ENCODE data around the gene DEDD2. TPM values are rescaled to one million over a fixed set of nuclear protein-coding genes. Genes with fewer than 3 reads are reported as not detected.

DEDD2 gene
- total and polyA plus RNA-seq, 2 donors (not counting 3 experiments of a cell fraction or from before 2014, with no cell fraction given): 19.5 to 34.8 TPM

- Histone ChIP-seq H3K36me3 (ENCODE audit: control insufficient read depth in 2 of 2, extremely low read depth in 1 of 2, insufficient read depth in 2 of 2, low read length in 2 of 2) (no peaks in the 10 kb centered on the region), H3K27me3 (ENCODE audit: control insufficient read depth in 2 of 2, insufficient read depth in 2 of 2, low read length in 2 of 2) (peaks cover 22 to 26% of the 10 kb centered on the region in 2 experiments), H3K79me2 (ENCODE audit: control insufficient read depth, insufficient read depth, low read length) (no peaks in the 10 kb centered on the region), H3K9ac (replicated peaks; ENCODE audit: extremely low read depth, insufficient read depth, low read length) (no peak overlapping the region), H4K20me1 (replicated peaks; ENCODE audit: control insufficient read depth, extremely low read depth, insufficient read depth, low read length) (no peaks in the 10 kb centered on the region), H3K4me1 (ENCODE audit: control insufficient read depth, extremely low read depth, insufficient read depth, low read length) (peaks cover 8% of the 10 kb centered on the region), H3K27ac (ENCODE audit: insufficient read depth, low read depth, low read length) (no peak overlapping the region), H2AFZ (ENCODE audit: low read depth, low read length) (no peak overlapping the region), H3K9me3 (replicated peaks; ENCODE audit: control insufficient read depth, insufficient read depth, low read length) (no peaks in the 10 kb centered on the region), H3K4me2 (ENCODE audit: insufficient read depth, low read length) (no peak overlapping the region), H3K4me3 (replicated peaks in 1 of 3; ENCODE audit: insufficient read depth in 1 of 3, low read depth in 1 of 3, low read length in 3 of 3) (no peak overlapping the region), H3K9me1 (replicated peaks; ENCODE audit: control insufficient read depth, extremely low read depth, insufficient read depth, low read length) (no peaks in the 10 kb centered on the region)
- intact Hi-C loops (cut with micrococcal nuclease) (no loop called here), dilution Hi-C loops (cut with MboI; ENCODE audit: extremely low pct_ligation_motif_present, low sequenced_read_pairs) (no loop called here)
- no peak for TF ChIP-seq GATA2 (IDR thresholded peaks at IDR 0.05; ENCODE audit: insufficient read depth, insufficient read length, low read depth, low read length)
- no TSS peak for BruUV-seq (replicated peaks)
- FAIRE-seq (no peak), DNase-seq (ENCODE audit: low read depth, low spot score) (no peak)
- ChIA-PET CTCF (no interaction called here), POLR2A (no interaction called here)
Observed at GRCh38 chr19:42172261-42172660, 45.2 kb downstream of the DEDD2 start.

- H3K79me2 ChIP-seq (ENCODE audit: control insufficient read depth, insufficient read depth, low read length): no peaks in the 10 kb centered on the region
- H3K27ac ChIP-seq (ENCODE audit: insufficient read depth, low read depth, low read length): no peak overlapping the region
- BruUV-seq (replicated peaks): no TSS peak
- FAIRE-seq (no peak), DNase-seq (ENCODE audit: low read depth, low spot score) (no peak)
- ChIA-PET CTCF (interaction anchor here (0.6 kb wide), 1 partner anchor 12 kb away, joined by 3 read pairs; no protein-coding TSS in a partner anchor), POLR2A (no interaction called here)
- H3K9ac ChIP-seq (replicated peaks; ENCODE audit: extremely low read depth, insufficient read depth, low read length): no peak overlapping the region
- H4K20me1 ChIP-seq (replicated peaks; ENCODE audit: control insufficient read depth, extremely low read depth, insufficient read depth, low read length): no peaks in the 10 kb centered on the region
- peaks cover 1% of the 10 kb centered on the region for H3K4me1 ChIP-seq (ENCODE audit: control insufficient read depth, extremely low read depth, insufficient read depth, low read length)
- TF ChIP-seq MYC (IDR thresholded peaks at IDR 0.05; ENCODE audit: low read depth, low read length): no peak
- no peak for TF ChIP-seq EZH2 (IDR thresholded peaks at IDR 0.05; ENCODE audit: borderline replicate concordance, low read depth, low read length, severe bottlenecking)
- no peak for TF ChIP-seq POLR2AphosphoS5 (IDR thresholded peaks at IDR 0.05; ENCODE audit: insufficient read depth, low read depth, low read length)
- no peak overlapping the region for H3K4me2 ChIP-seq (ENCODE audit: insufficient read depth, low read length)
- H3K9me3 ChIP-seq (replicated peaks; ENCODE audit: control insufficient read depth, insufficient read depth, low read length): no peaks in the 10 kb centered on the region
- no peaks in the 10 kb centered on the region for H3K9me1 ChIP-seq (replicated peaks; ENCODE audit: control insufficient read depth, extremely low read depth, insufficient read depth, low read length)
- dilution Hi-C loops (cut with MboI; ENCODE audit: extremely low pct_ligation_motif_present, low sequenced_read_pairs) (no loop called here), intact Hi-C loops (cut with micrococcal nuclease) (no loop called here)
- no peaks in the 10 kb centered on the region for H3K36me3 ChIP-seq (ENCODE audit: control insufficient read depth in 2 of 2, extremely low read depth in 1 of 2, insufficient read depth in 2 of 2, low read length in 2 of 2)
- peaks cover 18 to 20% of the 10 kb centered on the region in 2 experiments for H3K27me3 ChIP-seq (ENCODE audit: control insufficient read depth in 2 of 2, insufficient read depth in 2 of 2, low read length in 2 of 2)
- H2AFZ ChIP-seq (ENCODE audit: low read depth, low read length): no peak overlapping the region
- no peak overlapping the region for H3K4me3 ChIP-seq (replicated peaks in 1 of 3; ENCODE audit: insufficient read depth in 1 of 3, low read depth in 1 of 3, low read length in 3 of 3)
Observed at GRCh38 chr19:42170715-42171114, 46.8 kb downstream of the DEDD2 start.

All from endothelial cell of umbilical vein (primary cell).